Astrocyte of the cerebellum (primary cell): ENCODE measurements around the gene METTL13.

ENCODE experiments used
- DNase-seq: peaks from one replicate; pipeline ENCODE4 v3.0.0-alpha.2; 2011; ENCODE audit warnings: low read depth
- H3K4me3 ChIP-seq: 2 replicates; pipeline ENCODE4 v1.5.1; 2011; ENCODE audit warnings: mild to moderate bottlenecking, low read depth, low read length, moderate library complexity
- CTCF ChIP-seq: IDR thresholded peaks from 2 replicates; pipeline ENCODE4 v1.5.1; 2012; ENCODE audit warnings: low read length, low read depth, moderate library complexity, mild to moderate bottlenecking; ENCODE audit errors: missing control alignments
- in situ Hi-C: cut with HindIII; loops from 2 replicates; pipeline ENCODE4 v1.10.0; 2017; ENCODE audit warnings: low sequenced_read_pairs

Gene METTL13

GRCh38 chr1:171803045-171803444 lies 21.6 kb downstream of the METTL13 start:
- no peak for TF ChIP-seq CTCF
- no peak overlapping the region for H3K4me3 ChIP-seq
- DNase-seq: no peak
- in situ Hi-C loops: loop anchor here (5.0 kb wide), 1 partner anchor 179 kb away; no protein-coding TSS in a partner anchor

GRCh38 chr1:171803461-171804022 lies 22.1 kb downstream of the METTL13 start:
- in situ Hi-C loops: loop anchor here (5.0 kb wide), 1 partner anchor 179 kb away; no protein-coding TSS in a partner anchor
- DNase-seq: no peak
- TF ChIP-seq CTCF: no peak
- H3K4me3 ChIP-seq: no peak overlapping the region

GRCh38 chr1:171805395-171806115 lies 24.1 kb downstream of the METTL13 start:
- no peak overlapping the region for H3K4me3 ChIP-seq
- TF ChIP-seq CTCF: no peak
- DNase-seq: no peak
- in situ Hi-C loops: no loop called here

GRCh38 chr1:171807556-171807955 lies 26.1 kb downstream of the METTL13 start:
- H3K4me3 ChIP-seq: no peak overlapping the region
- in situ Hi-C loops: no loop called here
- DNase-seq: no peak
- TF ChIP-seq CTCF: no peak

DNA sequence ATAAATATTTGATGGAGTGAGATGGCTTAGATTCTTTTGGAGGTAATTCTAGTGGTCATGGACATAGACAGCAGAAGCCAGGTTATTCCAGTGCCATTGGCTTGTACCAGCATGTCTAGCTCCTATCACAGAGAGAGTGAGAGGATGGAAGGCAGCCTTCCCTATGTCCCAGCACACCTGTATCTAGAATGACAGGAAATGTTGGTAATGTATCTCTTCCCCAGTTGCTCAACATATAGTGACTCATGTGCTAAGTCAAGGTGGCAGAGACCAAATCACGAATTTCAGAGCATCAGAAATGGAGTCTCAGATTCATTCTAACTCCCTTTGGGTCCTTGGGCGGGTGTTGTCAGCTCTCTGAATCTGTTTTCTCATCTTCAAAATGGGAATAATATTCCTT lies 28.4 kb downstream of the METTL13 start:
- no peak for DNase-seq
- in situ Hi-C loops: no loop called here
- H3K4me3 ChIP-seq: no peak overlapping the region
- TF ChIP-seq CTCF: no peak

DNA sequence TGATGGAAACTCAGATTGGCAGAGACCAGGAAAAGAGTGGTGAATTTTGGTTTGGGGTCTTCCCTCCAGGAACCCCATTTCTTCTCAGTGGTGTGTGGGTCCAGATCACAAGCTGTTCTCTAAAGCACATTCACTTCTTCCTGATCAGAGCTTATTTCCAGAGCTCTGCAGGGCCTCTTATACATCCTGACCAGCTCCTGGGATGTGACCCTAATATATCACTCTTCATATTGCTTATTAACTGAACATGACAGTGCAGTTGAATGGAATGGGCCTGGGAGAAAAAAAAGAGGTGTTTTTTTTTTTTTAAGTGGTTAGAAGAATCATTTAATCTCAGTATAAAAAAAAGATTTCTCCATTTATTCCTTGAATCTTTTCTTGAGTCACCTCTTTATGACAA lies 30.2 kb downstream of the METTL13 start:
- no peak overlapping the region for H3K4me3 ChIP-seq
- no peak for DNase-seq
- in situ Hi-C loops: no loop called here
- no peak for TF ChIP-seq CTCF
